Sigmoid colon (tissue), 4 donors: ENCODE measurements around the gene DRD1.

Source experiments
- CTCF ChIP-seq, 4 experiments: fragments of 450-650 bp in 3 of 4; fragments of 200-600 bp in 1 of 4; IDR thresholded peaks; one replicate each; pipeline ENCODE4 v1.5.1; 2016 to 2019; ENCODE audit warnings: antibody characterized with exemption in 4 of 4, mild to moderate bottlenecking in 3 of 4, moderate library complexity in 2 of 4
- EP300 ChIP-seq, 4 donors: sonication (generic); formaldehyde crosslinking; IDR thresholded peaks; one replicate each; pipeline ENCODE4 v1.6.1; 2017; ENCODE audit warnings: antibody characterized with exemption in 4 of 4
- POLR2A ChIP-seq, 2 donors: fragments of 450-650 bp; IDR thresholded peaks; one replicate each; pipeline ENCODE4 v1.6.1; 2016; ENCODE audit warnings: antibody characterized with exemption in 2 of 2, mild to moderate bottlenecking in 2 of 2, moderate library complexity in 2 of 2
- POLR2AphosphoS5 ChIP-seq, 4 donors: sonication (generic); formaldehyde crosslinking; IDR thresholded peaks; one replicate each; pipeline ENCODE4 v1.6.1; 2017; ENCODE audit warnings: antibody characterized with exemption in 4 of 4

- no peak for TF ChIP-seq CTCF (IDR thresholded peaks at IDR 0.05)
- no peak for TF ChIP-seq POLR2A (IDR thresholded peaks at IDR 0.05)
- no peak for TF ChIP-seq EP300 (IDR thresholded peaks at IDR 0.05)
- no peak for TF ChIP-seq POLR2AphosphoS5 (IDR thresholded peaks at IDR 0.05)
These were observed 21.3 kb upstream of the DRD1 start for GRCh38 chr5:175465282-175465681.
